Embryonic facial prominence (tissue), 1 donor: Measurements from ENCODE around the gene ABCA1.
"Not testable (repeated sequence)": the region's sequence is repeated elsewhere in the genome, so short reads cannot be mapped to it uniquely, and the experiment has no call there.

ENCODE experiments used
- DNase-seq: peaks from one replicate; pipeline ENCODE4 v3.0.0-alpha.2; 2016; ENCODE audit errors: extremely low spot score

Gene ABCA1

GRCh38 chr9:104869811-104870210, 58.1 kb downstream of the ABCA1 start:
- DNase-seq, result no peak

- DNase-seq, result peak; percentile 65
These were observed 59.1 kb downstream of the ABCA1 start for GRCh38 chr9:104868687-104869404.

GRCh38 chr9:104868303-104868686, 59.7 kb downstream of the ABCA1 start:
- DNase-seq, result no peak

GRCh38 chr9:104866191-104866590, 61.8 kb downstream of the ABCA1 start:
- DNase-seq, result no peak

- DNase-seq, result no peak
These were observed 63.3 kb downstream of the ABCA1 start for GRCh38 chr9:104864675-104865104.

- peak; percentile 61 for DNase-seq
These were observed 64.6 kb downstream of the ABCA1 start for GRCh38 chr9:104863180-104863883.

- no peak for DNase-seq
These were observed 66.6 kb downstream of the ABCA1 start for GRCh38 chr9:104861397-104861796.

- peak; percentile 77 for DNase-seq
These were observed 67.7 kb downstream of the ABCA1 start for GRCh38 chr9:104860263-104860662.

- no peak for DNase-seq
These were observed 69.1 kb downstream of the ABCA1 start for GRCh38 chr9:104858846-104859245.

- no peak for DNase-seq
These were observed 69.7 kb downstream of the ABCA1 start for GRCh38 chr9:104858271-104858670.

- DNase-seq, result no peak
These were observed 71.5 kb downstream of the ABCA1 start for GRCh38 chr9:104856413-104856941.

- no peak for DNase-seq
These were observed 72.1 kb downstream of the ABCA1 start for GRCh38 chr9:104855807-104856206.

GRCh38 chr9:104855258-104855657, 72.7 kb downstream of the ABCA1 start:
- not testable (repeated sequence) for DNase-seq

GRCh38 chr9:104854613-104855012, 73.3 kb downstream of the ABCA1 start:
- no peak for DNase-seq

GRCh38 chr9:104853683-104854082, 74.3 kb downstream of the ABCA1 start:
- no peak for DNase-seq

- DNase-seq, result no peak
These were observed 74.8 kb downstream of the ABCA1 start for GRCh38 chr9:104853159-104853558.

GRCh38 chr9:104851546-104851920, 76.4 kb downstream of the ABCA1 start:
- DNase-seq, result no peak

- no peak for DNase-seq
These were observed 77.0 kb downstream of the ABCA1 start for GRCh38 chr9:104850786-104851545.

GRCh38 chr9:104849023-104849422, 78.9 kb downstream of the ABCA1 start:
- no peak for DNase-seq

- DNase-seq, result no peak
These were observed 83.2 kb downstream of the ABCA1 start for GRCh38 chr9:104844710-104845109.

GRCh38 chr9:104843644-104844240, 84.2 kb downstream of the ABCA1 start:
- DNase-seq, result no peak

GRCh38 chr9:104842698-104843097, 85.3 kb downstream of the ABCA1 start:
- DNase-seq, result no peak
